H1 (cell line): ENCODE measurements around the gene LRTM2. TPM values are rescaled to one million over a fixed set of nuclear protein-coding genes. Genes with fewer than 3 reads are reported as not detected.

Experiments
- CTCF ChIA-PET: fragments of 300-600 bp; sonication (Branson Sonifier 250); formaldehyde crosslinking; loops from one replicate; lab custom pipeline; 2021; ENCODE audit not compliant: partially characterized antibody; lab: Charles Lee
- POLR2A ChIA-PET: fragments of 300-600 bp; sonication (Branson Sonifier 250); formaldehyde crosslinking; loops from one replicate; lab custom pipeline; 2021; ENCODE audit warnings: inconsistent platforms; ENCODE audit not compliant: partially characterized antibody; lab: Charles Lee
- DNase-seq, 2 experiments: peaks; one replicate each; pipeline versions ENCODE4 v3.0.0 to v3.0.0-alpha.2; 2010 to 2022; ENCODE audit warnings: low spot score in 2 of 2, low read depth in 1 of 2, mixed read lengths in 1 of 2
- FAIRE-seq: peaks from 2 replicates; lab custom pipeline; 2011; peaks lifted over from hg19 to GRCh38; lab: Jason Lieb, UNC
- H2AFZ ChIP-seq: 2 replicates; pipeline ENCODE4 v1.8.1; 2012; ENCODE audit warnings: low read length, inconsistent platforms
- H2AK5ac ChIP-seq: 2 replicates; pipeline ENCODE4 v1.6.1; 2013; ENCODE audit warnings: low read depth, low read length
- H2BK120ac ChIP-seq: replicated peaks from 2 replicates; pipeline ENCODE3; 2013; ENCODE audit warnings: low read depth, low read length, inconsistent platforms
- H2BK12ac ChIP-seq: 2 replicates; pipeline ENCODE4 v1.6.1; 2013; ENCODE audit warnings: low read depth, low read length
- H2BK15ac ChIP-seq: 2 replicates; pipeline ENCODE4 v1.6.1; 2013; ENCODE audit warnings: low read length
- H2BK20ac ChIP-seq: 2 replicates; pipeline ENCODE4 v1.6.1; 2013; ENCODE audit warnings: low read length
- H2BK5ac ChIP-seq: 2 replicates; pipeline ENCODE4 v1.6.1; 2013; ENCODE audit warnings: low read depth, low read length
- H3K14ac ChIP-seq: 2 replicates; pipeline ENCODE4 v1.6.1; 2013; ENCODE audit warnings: inconsistent platforms; ENCODE audit not compliant: insufficient read length
- H3K18ac ChIP-seq: 2 replicates; pipeline ENCODE4 v1.6.1; 2013; ENCODE audit warnings: low read length; ENCODE audit errors: extremely low read depth
- H3K23ac ChIP-seq: 2 replicates; pipeline ENCODE4 v1.6.1; 2013; ENCODE audit warnings: inconsistent platforms; ENCODE audit not compliant: insufficient read length
- H3K23me2 ChIP-seq: 2 replicates; pipeline ENCODE4 v1.6.1; 2013; ENCODE audit warnings: low read depth, low read length
- H3K27ac ChIP-seq: 2 replicates; pipeline ENCODE4 v1.6.1; 2011; ENCODE audit warnings: low read depth, low read length, inconsistent platforms
- H3K27me3 ChIP-seq, 4 experiments: replicated peaks in 1 of 4; 1 replicate in 1 of 4; 2 replicates in 3 of 4; pipeline versions ENCODE4 v1.6.1 to v1.8.1; 2011 to 2013; ENCODE audit warnings: low read length in 3 of 4, mild to moderate bottlenecking in 3 of 4, inconsistent platforms in 2 of 4, mixed read lengths in 2 of 4, moderate library complexity in 1 of 4; ENCODE audit not compliant: control insufficient read depth in 3 of 4, insufficient read depth in 3 of 4; ENCODE audit errors: extremely low read depth in 1 of 4
- H3K36me3 ChIP-seq, 4 experiments: 2 replicates each; pipeline versions ENCODE4 v1.6.1 to v1.8.1; 2011 to 2013; ENCODE audit warnings: mild to moderate bottlenecking in 4 of 4, low read length in 3 of 4, moderate library complexity in 2 of 4, control low read depth in 1 of 4, inconsistent platforms in 1 of 4; ENCODE audit not compliant: insufficient read depth in 4 of 4, control insufficient read depth in 2 of 4
- H3K4ac ChIP-seq: replicated peaks from 2 replicates; pipeline ENCODE3; 2013; ENCODE audit warnings: low read length, low read depth, mixed read lengths, inconsistent platforms; ENCODE audit not compliant: insufficient read length
- H3K4me1 ChIP-seq, 4 experiments: replicated peaks in 1 of 4; 1 replicate in 1 of 4; 2 replicates in 3 of 4; pipeline versions ENCODE4 v1.6.1 to v1.8.1; 2011 to 2013; ENCODE audit warnings: low read length in 3 of 4, inconsistent platforms in 2 of 4, mixed read lengths in 1 of 4; ENCODE audit not compliant: insufficient read depth in 4 of 4, control insufficient read depth in 3 of 4
- H3K4me2 ChIP-seq, 2 experiments: 2 replicates each; pipeline versions ENCODE4 v1.6.1 to v1.8.1; 2011 to 2013; ENCODE audit warnings: low read depth in 2 of 2, low read length in 2 of 2, control low read depth in 1 of 2, inconsistent platforms in 1 of 2, mild to moderate bottlenecking in 1 of 2; ENCODE audit not compliant: insufficient read depth in 1 of 2
- H3K4me3 ChIP-seq, 4 experiments: fragments of 200-600, 300-600 bp in 1 of 4; sonication (generic), shearing (Covaris generic), sonication (Bioruptor Twin) in 1 of 4; 2 replicates each; pipeline versions ENCODE4 v1.5.1 to v1.8.1; 2011 to 2016; ENCODE audit warnings: low read length in 4 of 4, low read depth in 3 of 4, control low read depth in 2 of 4, inconsistent platforms in 2 of 4, mild to moderate bottlenecking in 2 of 4, mixed read lengths in 1 of 4, moderate library complexity in 1 of 4; ENCODE audit not compliant: insufficient read depth in 2 of 4; ENCODE audit errors: extremely low read depth in 1 of 4
- H3K56ac ChIP-seq: replicated peaks from 2 replicates; pipeline ENCODE3; 2013; ENCODE audit warnings: low read depth, mild to moderate bottlenecking, mixed read lengths, low read length, inconsistent platforms; ENCODE audit not compliant: insufficient read length
- H3K79me1 ChIP-seq: 2 replicates; pipeline ENCODE4 v1.6.1; 2013; ENCODE audit warnings: low read depth, low read length, control low read depth
- H3K79me2 ChIP-seq, 2 experiments: 2 replicates each; pipeline versions ENCODE4 v1.6.1 to v1.8.1; 2012 to 2013; ENCODE audit warnings: low read length in 2 of 2, mild to moderate bottlenecking in 2 of 2, inconsistent platforms in 1 of 2; ENCODE audit not compliant: insufficient read depth in 2 of 2, control insufficient read depth in 1 of 2
- H3K9ac ChIP-seq, 4 experiments: replicated peaks in 1 of 4; 1 replicate in 1 of 4; 2 replicates in 3 of 4; pipeline versions ENCODE4 v1.6.1 to v1.8.1; 2011 to 2013; ENCODE audit warnings: low read depth in 3 of 4, low read length in 3 of 4, control low read depth in 2 of 4, mild to moderate bottlenecking in 2 of 4, moderate library complexity in 2 of 4, inconsistent platforms in 1 of 4; ENCODE audit errors: extremely low read depth in 1 of 4
- H3K9me3 ChIP-seq, 2 experiments: 2 replicates each; pipeline versions ENCODE4 v1.6.1 to v1.8.1; 2012 to 2013; ENCODE audit warnings: mild to moderate bottlenecking in 2 of 2, moderate library complexity in 2 of 2, control low read depth in 1 of 2, inconsistent platforms in 1 of 2, low read depth in 1 of 2, low read length in 1 of 2, mixed read lengths in 1 of 2; ENCODE audit not compliant: insufficient read depth in 2 of 2
- H4K20me1 ChIP-seq, 2 experiments: replicated peaks in 1 of 2; 2 replicates each; pipeline versions ENCODE3 to v1.8.1; 2011 to 2013; ENCODE audit warnings: inconsistent platforms in 2 of 2, low read length in 2 of 2, mild to moderate bottlenecking in 1 of 2; ENCODE audit not compliant: insufficient read depth in 2 of 2, control insufficient read depth in 1 of 2
- H4K5ac ChIP-seq: 2 replicates; pipeline ENCODE4 v1.6.1; 2013; ENCODE audit warnings: low read length, low read depth, mixed read lengths, inconsistent platforms; ENCODE audit not compliant: insufficient read length
- H4K8ac ChIP-seq: 2 replicates; pipeline ENCODE4 v1.8.0; 2013; ENCODE audit warnings: mild to moderate bottlenecking, moderate library complexity, low read length, inconsistent platforms; ENCODE audit not compliant: insufficient read depth; ENCODE audit errors: extremely low read depth
- H4K91ac ChIP-seq: replicated peaks from 2 replicates; pipeline ENCODE3; 2013; ENCODE audit warnings: low read length, mixed read lengths, inconsistent platforms; ENCODE audit not compliant: insufficient read length
- ASH2L ChIP-seq: fragments of 200-600, 300-600 bp; sonication (generic); IDR thresholded peaks from one replicate; pipeline ENCODE4 v1.7.1; 2017; ENCODE audit warnings: low read length
- EP300 ChIP-seq, 2 experiments: IDR thresholded peaks; 1 replicate in 1 of 2; 2 replicates in 1 of 2; pipeline ENCODE4 v1.6.1; 2011 to 2012; ENCODE audit warnings: low read depth in 2 of 2, low read length in 2 of 2, mild to moderate bottlenecking in 2 of 2, borderline replicate concordance in 1 of 2, inconsistent platforms in 1 of 2, moderate library complexity in 1 of 2
- NRF1 ChIP-seq: IDR thresholded peaks from 2 replicates; pipeline ENCODE4 v1.6.1; 2011; ENCODE audit warnings: mild to moderate bottlenecking, low read depth, low read length, improper control_type of control experiment
- PHF8 ChIP-seq: fragments of 200-600 bp; sonication (generic); conservative IDR thresholded peaks from 2 replicates; pipeline ENCODE4 v1.7.1; 2012; ENCODE audit warnings: low read depth, mild to moderate bottlenecking, inconsistent platforms, low read length, moderate library complexity
- RBBP5 ChIP-seq: IDR thresholded peaks from 2 replicates; pipeline ENCODE4 v1.7.1; 2012; ENCODE audit warnings: low read depth, mild to moderate bottlenecking, inconsistent platforms, low read length, moderate library complexity, borderline replicate concordance
- SIN3A ChIP-seq, 2 experiments: IDR thresholded peaks in 1 of 2; conservative IDR thresholded peaks in 1 of 2; 2 replicates each; pipeline ENCODE4 v1.6.1; 2011 to 2012; ENCODE audit warnings: low read length in 2 of 2, improper control_type of control experiment in 1 of 2, low read depth in 1 of 2, mild to moderate bottlenecking in 1 of 2
- TAF1 ChIP-seq: IDR thresholded peaks from 2 replicates; pipeline ENCODE4 v1.6.1; 2011; ENCODE audit warnings: mild to moderate bottlenecking, low read depth, low read length
- TAF7 ChIP-seq: optimal IDR thresholded peaks from 2 replicates; pipeline ENCODE3; 2011; ENCODE audit warnings: low read depth, mild to moderate bottlenecking, inconsistent platforms, low read length, moderate library complexity, borderline replicate concordance
- YY1 ChIP-seq: IDR thresholded peaks from 2 replicates; pipeline ENCODE4 v1.6.1; 2011; ENCODE audit warnings: low read depth, mild to moderate bottlenecking, low read length
- WGBS, 2 experiments: shearing (Covaris generic) in 1 of 2; methylation state at CpG; one replicate each; pipeline versions ENCODE4 v1.1.6 to v1.1.7; 2013 to 2015; ENCODE audit warnings: low lambda C conversion rate in 2 of 2, mixed read lengths in 2 of 2, inconsistent platforms in 1 of 2, low coverage in 1 of 2, missing lambda C conversion rate in 1 of 2; ENCODE audit not compliant: insufficient replicate concordance in 2 of 2, insufficient coverage in 1 of 2, insufficient read length in 1 of 2; ENCODE audit errors: extremely low coverage in 1 of 2, missing lambda C conversion rate in 1 of 2; 5-methylcytosine and 5-hydroxymethylcytosine counted together
- polyA plus RNA-seq, 7 experiments: library from polyadenylated mRNA; depleted of rRNA in 3 of 7; stranded (reverse) in 5 of 7; unstranded in 2 of 7; fragments of >200 nt in 5 of 7; fragments of 200-250 nt in 2 of 7; gene quantifications; 1 replicate in 5 of 7; 2 replicates in 1 of 7; 4 replicates in 1 of 7; pipeline versions ENCODE4 v1.2.1 to v1.2.3, GENCODE V29; 2011 to 2013; ENCODE audit warnings: missing spikeins in 2 of 7, mixed read lengths in 2 of 7
- total RNA-seq: library from RNA; stranded (reverse); fragmentation: NEBNext Ultra II Directional; extraction: Animal tissue kit (Norgen Biotek cat#: 25700); gene quantifications from 2 replicates; pipeline ENCODE4 v1.2.1, GENCODE V29; 2021
- TF ChIP-seq, protein P1 (sequence below): IDR thresholded peaks from 2 replicates; pipeline ENCODE4 v1.6.1; 2012; ENCODE audit warnings: inconsistent platforms

The LRTM2 gene
- total and polyA plus RNA-seq, 2 of the 8 experiments (the other 6 are each of a cell fraction or from before 2014, with no cell fraction given): 0.06 TPM; not detected in 1

DNA sequence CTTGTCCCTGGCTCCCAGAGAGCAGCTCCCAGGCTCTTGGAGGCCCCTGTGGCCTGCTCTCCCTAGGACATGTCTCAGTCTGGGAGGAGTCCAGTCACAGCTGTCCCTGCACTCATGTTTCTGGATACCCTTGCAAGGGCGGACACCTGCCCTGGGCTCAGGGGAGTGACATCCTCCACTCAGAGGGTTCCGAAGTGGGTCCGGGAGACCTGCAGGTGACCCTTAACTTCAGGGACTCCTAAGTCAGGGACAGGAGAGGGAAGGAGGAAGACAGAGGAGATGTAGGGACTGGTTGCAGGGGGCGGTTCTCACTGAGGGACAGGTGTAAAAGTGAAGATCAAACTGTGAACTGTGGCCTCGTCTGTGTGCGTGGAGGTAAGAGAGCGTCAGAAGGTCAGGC, 60.5 kb downstream of the LRTM2 start:
- H3K4me3 ChIP-seq: no peak overlapping the region
- H4K91ac ChIP-seq: no peak overlapping the region
- H2BK15ac ChIP-seq: no peak overlapping the region
- H2AK5ac ChIP-seq: no peak overlapping the region
- no peak overlapping the region for H2BK120ac ChIP-seq
- ChIA-PET POLR2A (no interaction called here), CTCF (no interaction called here)
- no peak overlapping the region for H2BK5ac ChIP-seq
- H4K20me1 ChIP-seq: no peaks in the 10 kb centered on the region
- FAIRE-seq (no peak), DNase-seq (peak in 1 of 2 experiments; percentile 20)
- TF ChIP-seq EP300 (IDR thresholded peaks at IDR 0.05; ENCODE audit: borderline replicate concordance in 1 of 2, low read depth in 2 of 2, low read length in 2 of 2) (no peak), NRF1 (no peak), TAF1 (no peak), RBBP5 (no peak), PHF8 (no peak), SIN3A (conservative IDR thresholded peaks at IDR 0.05 in 1 of 2, IDR thresholded peaks at IDR 0.05 in 1 of 2; ENCODE audit: low read depth in 1 of 2, low read length in 2 of 2) (no peak), TAF7 (no peak), ASH2L (no peak), YY1 (no peak)
- TF ChIP-seq, protein P1, sequence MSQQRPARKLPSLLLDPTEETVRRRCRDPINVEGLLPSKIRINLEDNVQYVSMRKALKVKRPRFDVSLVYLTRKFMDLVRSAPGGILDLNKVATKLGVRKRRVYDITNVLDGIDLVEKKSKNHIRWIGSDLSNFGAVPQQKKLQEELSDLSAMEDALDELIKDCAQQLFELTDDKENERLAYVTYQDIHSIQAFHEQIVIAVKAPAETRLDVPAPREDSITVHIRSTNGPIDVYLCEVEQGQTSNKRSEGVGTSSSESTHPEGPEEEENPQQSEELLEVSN: no peak
- no peak overlapping the region for H2AFZ ChIP-seq
- no peak overlapping the region for H3K18ac ChIP-seq
- H3K9ac ChIP-seq: no peak overlapping the region
- no peak overlapping the region for H4K8ac ChIP-seq
- no peaks in the 10 kb centered on the region for H3K4me1 ChIP-seq
- H2BK20ac ChIP-seq: no peak overlapping the region
- no peak overlapping the region for H2BK12ac ChIP-seq
- no peak overlapping the region for H4K5ac ChIP-seq
- H3K4ac ChIP-seq: no peak overlapping the region
- no peak overlapping the region for H3K4me2 ChIP-seq
- H3K27me3 ChIP-seq: no peaks in the 10 kb centered on the region
- no peaks in the 10 kb centered on the region for H3K23me2 ChIP-seq
- no peak overlapping the region for H3K23ac ChIP-seq
- H3K27ac ChIP-seq: no peak overlapping the region
- H3K79me2 ChIP-seq: no peaks in the 10 kb centered on the region
- H3K14ac ChIP-seq: no peak overlapping the region
- WGBS, 2 experiments: 85% methylated on average over 7 of the region's 7 CpGs; no CpG with 5 or more reads in 1 of the 2 experiments
- H3K9me3 ChIP-seq: no peaks in the 10 kb centered on the region; a peak in 1 of 4 replicates
- H3K56ac ChIP-seq: no peak overlapping the region
- no peaks in the 10 kb centered on the region for H3K36me3 ChIP-seq
- H3K79me1 ChIP-seq: no peaks in the 10 kb centered on the region
